Right ventricle myocardium inferior (tissue), 1 donor: ENCODE results near the gene PDHX. TPM values are rescaled to one million over a fixed set of nuclear protein-coding genes. Genes with fewer than 3 reads are reported as not detected.

Source experiments
- ATAC-seq: fragments of 200-7000 bp; cut with Tn5 transposase; one replicate; pipeline ENCODE4 v1.9.1; 2020; ENCODE audit warnings: mild to moderate bottlenecking, moderate library complexity
- DNase-seq: peaks from one replicate; pipeline ENCODE4 v3.0.0; 2021; ENCODE audit errors: missing footprints
- intact Hi-C: fragments of 100-400 bp; cut with DNase I; formaldehyde crosslinking; loops from one replicate; pipeline ENCODE4 v1.11.0; 2022
- total RNA-seq: library from RNA; stranded (reverse); fragmentation: NEBNext Ultra II Directional; extraction: Animal tissue kit (Norgen Biotek cat#: 25700); gene quantifications from one replicate; pipeline ENCODE4 v1.2.1, GENCODE V29; 2021
- donor health status: DM: no; HTN: yes; CAD: no; lungs with severe emphysema.

Gene PDHX
- total RNA-seq, 1 donor from 2014 or later, result 140 TPM

DNA sequence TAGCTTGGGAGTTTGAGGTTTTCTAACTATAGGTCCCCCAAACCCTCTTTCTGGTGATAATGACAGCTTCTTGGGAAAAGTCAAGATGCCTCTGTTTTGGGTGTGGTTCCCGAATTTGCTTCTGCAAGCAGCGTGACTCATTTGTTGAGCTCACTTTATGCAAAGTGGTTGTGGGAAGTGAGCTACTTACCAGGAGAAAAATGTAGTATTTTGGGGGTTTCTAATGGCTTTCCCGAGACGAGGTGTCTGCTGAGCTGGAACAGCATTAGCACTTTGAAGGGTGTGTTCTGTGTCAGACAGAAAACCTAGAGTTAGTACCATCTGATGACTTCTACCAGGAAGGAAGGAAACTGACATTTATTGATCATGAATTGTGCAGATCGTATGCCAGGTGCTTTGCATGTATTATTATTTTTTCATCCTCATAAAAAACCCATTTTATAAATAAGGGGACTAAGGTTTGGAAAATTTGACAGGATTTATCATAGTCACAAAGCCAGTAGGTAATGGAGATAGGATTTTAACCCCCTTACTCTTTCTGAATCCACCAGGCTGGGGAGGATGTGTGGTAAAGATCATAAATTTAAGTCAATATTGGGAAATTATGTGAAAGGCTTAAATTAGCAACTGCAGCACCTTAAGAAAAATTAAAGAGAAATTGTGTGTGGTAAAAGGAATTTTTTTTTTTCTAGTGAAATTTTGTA, 113.7 kb downstream of the PDHX start:
- DNase-seq, result no peak
- intact Hi-C loops, result no loop called here
- ATAC-seq, result no peak

DNA sequence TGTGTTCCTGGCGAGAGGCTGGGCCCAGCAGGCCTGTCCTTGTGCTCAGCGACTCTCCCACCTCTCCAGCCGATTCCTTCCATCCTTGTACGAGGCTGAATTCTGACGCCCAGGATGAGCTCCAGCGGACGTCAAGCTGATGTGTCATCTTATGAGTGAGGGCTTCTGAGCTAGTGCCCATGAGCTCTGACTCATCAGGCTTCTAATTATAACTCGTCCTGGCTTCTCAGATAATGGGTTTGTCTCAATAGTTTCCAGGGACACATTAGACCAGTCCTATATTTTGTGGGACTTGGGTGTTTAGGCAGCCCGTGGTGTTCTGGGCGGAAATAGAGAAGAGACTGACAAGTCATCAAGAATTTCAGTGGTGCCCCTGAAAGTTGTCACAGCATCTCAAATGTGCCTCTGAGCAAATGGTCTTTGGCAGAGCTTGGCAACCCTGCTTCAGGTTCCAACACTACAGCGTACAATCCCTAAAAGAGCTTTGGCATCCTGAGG, 114.3 kb downstream of the PDHX start:
- intact Hi-C loops, result no loop called here
- ATAC-seq (peak; percentile 86), DNase-seq (peak; percentile 68)

DNA sequence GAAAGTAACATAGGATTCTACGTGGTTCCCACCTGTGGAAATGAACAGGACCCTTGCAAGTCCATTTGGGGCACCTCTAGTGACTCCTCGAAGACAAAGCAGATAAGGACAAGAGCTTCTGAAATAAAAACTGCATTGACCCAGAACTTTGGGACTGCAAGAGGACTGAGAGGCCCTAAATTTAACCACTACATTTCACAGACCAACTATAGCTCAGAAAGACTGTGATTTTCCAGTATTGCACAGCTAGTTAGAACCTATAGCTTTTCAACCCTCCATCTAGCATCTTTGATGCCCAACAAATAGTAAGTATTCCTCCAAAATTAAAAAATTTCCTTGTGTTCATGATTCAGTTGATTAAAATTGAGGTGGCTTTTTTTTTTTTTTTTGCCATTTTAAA, 114.9 kb downstream of the PDHX start:
- ATAC-seq, result no peak

DNA sequence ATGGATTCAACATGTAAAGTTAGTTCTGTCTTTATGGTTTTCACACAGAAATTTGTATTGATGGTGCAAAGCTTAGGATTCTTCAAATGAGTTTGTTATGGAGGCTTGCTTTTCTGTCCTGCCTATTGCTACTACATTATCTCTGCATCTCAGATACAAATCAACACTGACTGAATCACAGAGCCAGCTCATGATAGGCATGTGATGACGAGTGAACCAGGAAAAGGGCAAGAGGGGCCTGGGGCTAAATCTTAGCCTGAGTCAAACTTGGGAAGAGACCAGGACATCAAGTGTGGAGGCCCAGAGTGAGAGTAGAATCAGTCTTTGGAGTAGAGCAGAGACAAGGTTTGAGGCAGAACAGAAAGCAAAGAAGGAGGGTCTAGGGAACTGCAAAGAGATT, 115.4 kb downstream of the PDHX start:
- ATAC-seq, result no peak
- intact Hi-C loops, result no loop called here

More for the DNA sequence above, 114.9 kb downstream of the PDHX start:
- intact Hi-C loops, result no loop called here
- DNase-seq, result no peak

GRCh38 chr11:35033011-35033410, 116.6 kb downstream of the PDHX start:
- DNase-seq (no peak), ATAC-seq (no peak)
- intact Hi-C loops, result no loop called here

More for the DNA sequence above, 115.4 kb downstream of the PDHX start:
- no peak for DNase-seq

DNA sequence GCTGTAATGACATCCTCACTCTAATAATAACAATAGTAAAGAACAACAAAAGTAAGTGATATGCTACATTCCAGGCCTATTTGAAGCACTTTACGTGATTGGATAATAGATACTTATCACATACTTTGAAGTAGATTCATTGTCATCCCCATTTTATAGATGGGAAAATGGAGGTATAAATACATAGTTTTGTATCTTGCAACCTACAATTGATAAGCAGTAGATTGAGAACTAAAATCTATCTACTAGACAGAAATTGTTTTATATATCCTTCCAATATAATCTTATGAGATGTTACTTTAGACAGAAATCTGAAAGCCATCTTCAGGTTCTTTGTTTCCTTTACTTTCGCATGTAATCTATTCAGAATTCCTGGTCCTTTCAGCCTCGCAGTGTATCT, 118.0 kb downstream of the PDHX start:
- DNase-seq (no peak), ATAC-seq (no peak)
- intact Hi-C loops, result no loop called here

DNA sequence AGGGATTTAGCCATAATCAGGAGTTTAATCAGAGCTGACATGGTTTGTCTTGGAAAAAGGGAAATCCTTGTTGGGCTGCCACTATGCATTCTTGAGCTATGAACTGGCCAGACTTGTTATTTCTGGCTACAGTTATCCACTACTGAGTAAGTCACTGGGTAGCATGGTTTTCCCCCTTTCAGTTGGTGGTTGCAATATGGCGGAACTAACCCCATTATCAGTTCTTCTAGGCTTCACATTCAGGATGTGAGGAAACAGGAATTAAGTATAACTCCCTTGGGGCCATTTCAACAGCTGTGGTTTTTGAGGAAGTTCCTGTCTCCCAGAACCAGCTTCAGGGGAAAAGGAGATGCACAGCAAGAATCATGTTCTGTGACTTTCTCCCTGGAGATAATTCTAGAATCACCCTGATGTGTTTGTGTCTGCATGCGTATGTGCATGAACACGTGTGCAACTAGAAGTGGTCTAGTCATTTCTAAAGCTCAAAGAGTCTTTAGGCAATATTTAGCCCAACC, 119.5 kb downstream of the PDHX start:
- ATAC-seq (peak; percentile 50), DNase-seq (no peak)
- intact Hi-C loops, result no loop called here

GRCh38 chr11:35036639-35037038, 120.2 kb downstream of the PDHX start:
- intact Hi-C loops, result no loop called here
- no peak for DNase-seq
- ATAC-seq, result no peak

DNA sequence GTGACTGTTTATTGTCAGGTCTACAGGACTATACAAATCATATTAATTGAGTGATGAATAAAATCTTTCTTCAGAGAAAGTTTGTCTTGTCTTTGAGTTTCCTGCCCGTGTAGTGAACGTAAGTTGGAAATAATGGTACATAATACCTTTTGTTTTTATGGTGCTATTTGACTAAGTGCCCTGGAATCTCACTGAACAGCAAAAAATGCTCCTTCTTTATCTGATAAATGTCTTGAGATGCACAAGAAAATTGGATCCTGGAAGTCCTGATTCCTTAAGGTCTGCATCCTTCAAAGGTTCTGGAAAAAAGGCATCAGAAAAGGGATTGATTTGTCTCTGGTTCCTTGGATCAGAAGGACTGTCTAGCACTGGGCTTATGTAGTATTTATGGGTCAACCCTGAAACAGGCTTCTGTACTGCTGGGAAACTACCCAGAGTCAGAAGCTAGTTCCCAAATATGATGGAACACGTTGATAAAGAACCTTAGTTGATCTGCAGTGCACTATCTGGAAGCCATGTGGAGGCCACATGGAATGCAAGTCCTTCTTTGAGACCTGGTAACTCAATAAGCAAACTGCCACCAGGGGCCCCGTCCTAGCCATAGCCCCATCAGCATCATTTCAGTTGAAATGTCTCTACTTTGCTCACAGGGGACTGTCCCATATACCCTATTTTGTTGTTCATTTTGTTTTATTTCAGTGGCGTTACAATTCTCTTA, 122.0 kb downstream of the PDHX start:
- ATAC-seq (no peak), DNase-seq (no peak)
- intact Hi-C loops, result no loop called here

GRCh38 chr11:35039076-35039475, 122.7 kb downstream of the PDHX start:
- DNase-seq, result no peak
- intact Hi-C loops, result no loop called here
- ATAC-seq, result no peak

GRCh38 chr11:35040221-35040942, 124.0 kb downstream of the PDHX start:
- no peak for DNase-seq
- ATAC-seq, result no peak
- intact Hi-C loops, result no loop called here

DNA sequence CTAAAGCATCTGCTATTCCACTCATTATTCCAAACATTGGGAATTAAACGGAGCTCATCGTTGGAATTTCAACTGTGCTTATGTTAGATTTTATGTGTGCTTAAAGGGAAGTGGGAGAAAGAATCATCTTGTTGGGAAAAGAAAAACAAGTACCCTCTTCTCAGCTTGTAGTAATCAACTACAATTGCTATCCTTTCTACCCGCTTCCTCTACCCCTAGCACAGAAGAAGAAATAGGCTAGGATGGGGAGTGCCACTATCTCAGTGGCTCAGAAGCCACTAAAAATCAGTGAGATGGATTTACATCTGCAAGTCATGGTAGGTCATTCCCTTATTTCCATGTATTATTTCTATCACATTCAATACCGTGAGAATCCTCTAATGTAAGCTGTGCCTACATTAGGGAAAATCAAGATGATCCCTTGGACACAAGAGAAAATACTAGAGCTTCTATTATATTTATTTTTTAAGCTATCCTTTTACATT, 124.7 kb downstream of the PDHX start:
- ATAC-seq (no peak), DNase-seq (no peak)
- intact Hi-C loops, result no loop called here

DNA sequence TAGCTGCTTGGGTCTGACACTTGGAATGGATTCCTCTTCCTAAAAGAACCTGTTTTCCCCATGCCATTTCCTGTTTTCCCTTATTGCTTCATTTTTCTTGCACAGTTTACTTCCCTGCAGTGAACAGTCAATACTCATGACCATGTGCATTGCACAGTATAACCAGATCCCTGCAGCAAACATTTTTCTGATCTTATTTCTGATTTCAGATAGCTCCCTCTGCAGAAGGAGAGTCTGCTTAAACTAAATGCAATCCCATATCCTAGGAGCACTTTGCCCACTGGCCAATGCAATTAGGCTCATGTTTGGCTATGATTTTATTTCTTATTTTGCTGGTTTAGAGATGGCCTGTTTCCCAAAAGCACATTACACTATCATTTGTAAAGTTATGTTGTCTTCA, 125.8 kb downstream of the PDHX start:
- DNase-seq (no peak), ATAC-seq (no peak)
- intact Hi-C loops, result no loop called here

GRCh38 chr11:35042913-35043312, 126.5 kb downstream of the PDHX start:
- DNase-seq (no peak), ATAC-seq (peak; percentile 48)
- intact Hi-C loops, result no loop called here

- no peak for DNase-seq
- intact Hi-C loops, result no loop called here
- ATAC-seq, result peak; percentile 52
These were observed 127.5 kb downstream of the PDHX start for GRCh38 chr11:35043936-35044335.

GRCh38 chr11:35045236-35045820, 128.9 kb downstream of the PDHX start:
- intact Hi-C loops, result no loop called here
- no peak for DNase-seq
- no peak for ATAC-seq
